A549 (cell line): ENCODE results near the gene MAPK9. TPM values are rescaled to one million over a fixed set of nuclear protein-coding genes. Genes with fewer than 3 reads are reported as not detected.

Experiments used
- ATAC-seq, 2 experiments: fragments of 200-7000 bp in 1 of 2; fragments of >200 bp in 1 of 2; cut with Nextera tagmentation in 1 of 2; cut with Tn5 transposase in 1 of 2; 3 replicates each; pipeline versions ENCODE4 v1.8.0 to v1.9.1; 2018 to 2020; ENCODE audit warnings: mild to moderate bottlenecking in 1 of 2, moderate library complexity in 1 of 2
- CTCF ChIA-PET: fragments of 300-600 bp; sonication (Branson Sonifier 250); formaldehyde crosslinking; extraction: SDS; loops from one replicate; lab custom pipeline; 2021; ENCODE audit warnings: antibody characterized with exemption, inconsistent platforms; lab: Yijun Ruan, JAX
- POLR2A ChIA-PET: fragments of 350-600 bp; formaldehyde crosslinking; extraction: SDS; loops from one replicate; lab custom pipeline; 2021; ENCODE audit warnings: antibody characterized with exemption, inconsistent platforms; lab: Yijun Ruan, JAX
- DNase-seq, 2 experiments: peaks; one replicate each; pipeline versions ENCODE4 v3.0.0 to v3.0.0-alpha.2; 2011 to 2016; ENCODE audit warnings: low read depth in 1 of 2, low spot score in 1 of 2
- FAIRE-seq: peaks from 2 replicates; lab custom pipeline; 2011; peaks lifted over from hg19 to GRCh38; lab: Jason Lieb, UNC
- H3K27ac ChIP-seq, 2 experiments: fragments of >200 bp; sonication (Bioruptor Twin); formaldehyde crosslinking; 3 replicates each; pipeline ENCODE4 v1.5.1; 2016 to 2017
- H3K4me1 ChIP-seq: fragments of >200 bp; sonication (Bioruptor Twin); formaldehyde crosslinking; 3 replicates; pipeline ENCODE4 v1.6.1; 2016
- H3K4me2 ChIP-seq: fragments of >200 bp; sonication (Bioruptor Twin); formaldehyde crosslinking; 3 replicates; pipeline ENCODE4 v1.6.1; 2016
- H3K4me3 ChIP-seq: fragments of >200 bp; sonication (Bioruptor Twin); formaldehyde crosslinking; 3 replicates; pipeline ENCODE4 v1.5.1; 2016
- H3K9me3 ChIP-seq: fragments of >200 bp; sonication (Bioruptor Twin); formaldehyde crosslinking; 3 replicates; pipeline ENCODE4 v1.6.1; 2016
- CBX8 ChIP-seq: fragments of 200-600 bp; sonication (generic); IDR thresholded peaks from 2 replicates; pipeline ENCODE4 v1.6.1; 2016
- CEBPB ChIP-seq, 2 experiments: fragments of >200 bp in 1 of 2; sonication (Bioruptor Twin) in 1 of 2; formaldehyde crosslinking in 1 of 2; IDR thresholded peaks; 2 replicates each; pipeline ENCODE4 v1.6.1; 2012 to 2016
- CHD2 ChIP-seq: fragments of 150-350 bp; IDR thresholded peaks from 2 replicates; pipeline ENCODE4 v1.6.1; 2014; ENCODE audit warnings: low read length; ENCODE audit not compliant: partially characterized antibody
- CTCF ChIP-seq: fragments of >200 bp; sonication (Bioruptor Twin); formaldehyde crosslinking; IDR thresholded peaks from 3 replicates; pipeline ENCODE4 v1.5.1; 2016
- EP300 ChIP-seq, 2 experiments: fragments of >200 bp; sonication (Bioruptor Twin); formaldehyde crosslinking; IDR thresholded peaks; 2 replicates in 1 of 2; 3 replicates in 1 of 2; pipeline ENCODE4 v1.6.1; 2016 to 2017
- HOXB13 ChIP-seq: fragments of 250-450 bp; sonication (Bioruptor Pico); IDR thresholded peaks from 2 replicates; pipeline ENCODE4 v1.5.0; 2020; ENCODE audit warnings: low read depth, mild to moderate bottlenecking, moderate library complexity
- JUN ChIP-seq, 2 experiments: fragments of >200 bp; sonication (Bioruptor Twin); formaldehyde crosslinking; IDR thresholded peaks; 2 replicates in 1 of 2; 3 replicates in 1 of 2; pipeline ENCODE4 v1.6.1; 2016 to 2017
- KDM5A ChIP-seq: fragments of 200-600 bp; sonication (generic); IDR thresholded peaks from 2 replicates; pipeline ENCODE4 v1.6.1; 2016; ENCODE audit warnings: antibody characterized with exemption, mild to moderate bottlenecking
- MAZ ChIP-seq: fragments of 150-350 bp; IDR thresholded peaks from 2 replicates; pipeline ENCODE4 v1.6.1; 2014; ENCODE audit warnings: antibody characterized with exemption, low read depth, low read length, borderline replicate concordance
- POLR2AphosphoS2 ChIP-seq: conservative IDR thresholded peaks from 2 replicates; pipeline ENCODE4 v1.6.1; 2012; ENCODE audit warnings: low read length, improper control_type of control experiment, inconsistent platforms
- RAD21 ChIP-seq, 2 experiments: fragments of >200 bp in 1 of 2; sonication (Bioruptor Twin) in 1 of 2; formaldehyde crosslinking in 1 of 2; IDR thresholded peaks in 1 of 2; conservative IDR thresholded peaks in 1 of 2; 2 replicates in 1 of 2; 3 replicates in 1 of 2; pipeline ENCODE4 v1.6.1; 2012 to 2018; ENCODE audit warnings: inconsistent platforms in 1 of 2
- SMC3 ChIP-seq: fragments of >200 bp; sonication (Bioruptor Twin); formaldehyde crosslinking; IDR thresholded peaks from 3 replicates; pipeline ENCODE4 v1.6.1; 2018; ENCODE audit warnings: inconsistent platforms
- TFCP2L1 ChIP-seq: fragments of 250-450 bp; sonication (Bioruptor Pico); IDR thresholded peaks from 2 replicates; pipeline ENCODE4 v1.5.0; 2021; ENCODE audit warnings: mild to moderate bottlenecking
- USF2 ChIP-seq: fragments of 450-650 bp; IDR thresholded peaks from 2 replicates; pipeline ENCODE4 v1.6.1; 2014; ENCODE audit warnings: antibody characterized with exemption
- ZNF302 ChIP-seq: fragments of 250-450 bp; sonication (Bioruptor Pico); IDR thresholded peaks from 2 replicates; pipeline ENCODE4 v1.9.0; 2021; ENCODE audit warnings: inconsistent platforms, mild to moderate bottlenecking, moderate library complexity
- WGBS: methylation state at CpG from one replicate; pipeline ENCODE4 v1.1.6; 2017; ENCODE audit errors: missing lambda C conversion rate; 5-methylcytosine and 5-hydroxymethylcytosine counted together
- polyA plus RNA-seq, 4 experiments: library from polyadenylated mRNA; depleted of rRNA in 3 of 4; stranded (reverse); fragments of >200 nt; fragmentation: RNase III in 1 of 4; extraction: RNeasy Plus Mini Kit Qiagen cat#74134 plus additional on column Dnase treatment in 1 of 4; gene quantifications; 2 replicates in 3 of 4; 3 replicates in 1 of 4; pipeline ENCODE4 v1.2.3, GENCODE V29; 2011 to 2017
- TF ChIP-seq, protein P1 (sequence below): fragments of 250-450 bp; sonication (Bioruptor Pico); IDR thresholded peaks from 2 replicates; pipeline ENCODE4 v1.5.0; 2020; ENCODE audit warnings: low read depth, mild to moderate bottlenecking, moderate library complexity
- TF ChIP-seq, protein P2 (sequence below): IDR thresholded peaks from 2 replicates; pipeline ENCODE4 v1.6.1; 2012

Gene MAPK9
- polyA plus RNA-seq, 2 of the 4 experiments (the other 2 are of a cell fraction) = 36.6 to 66.9 TPM

- H3K4me3 ChIP-seq = no peak overlapping the region
- POLR2A ChIA-PET = interaction anchor here (1.0 kb wide), 1 partner anchor 36 kb away, joined by 4 read pairs; no protein-coding TSS in a partner anchor
- peak overlapping the region; percentile 69; the same call in 1 of the 3 replicates for H3K4me2 ChIP-seq
- peak overlapping the region; percentile 75 to 86; a peak in 5 of 6 replicates for H3K27ac ChIP-seq
- H3K9me3 ChIP-seq = no peaks in the 10 kb centered on the region
- CTCF ChIA-PET = interaction anchor here (0.5 to 14.9 kb wide), 66 partner anchors 9 to 863 kb away, joined by 3 to 250 read pairs (median 4); partner anchors contain the start of genes GFPT2 and MAPK9
- DNase-seq = peak; percentile 88 to 89
- peak; percentile 56 for FAIRE-seq
- H3K4me1 ChIP-seq = peaks cover 60% of the 10 kb centered on the region
- WGBS = 57% methylated on average over 29 of the region's 31 CpGs
- TF ChIP-seq RAD21 (conservative IDR thresholded peaks at IDR 0.05 in 1 of 2, IDR thresholded peaks at IDR 0.05 in 1 of 2) = peak; percentile 71 to 74
- no peak for TF ChIP-seq CEBPB (IDR thresholded peaks at IDR 0.05)
- no peak for TF ChIP-seq POLR2AphosphoS2
- no peak for TF ChIP-seq KDM5A
- peak; percentile 82 for TF ChIP-seq SMC3
- TF ChIP-seq JUN (IDR thresholded peaks at IDR 0.05) = peak in 1 of 2 experiments; percentile 18; a peak in 1 of 5 replicates
- no peak for TF ChIP-seq MAZ
- TF ChIP-seq, protein P1, sequence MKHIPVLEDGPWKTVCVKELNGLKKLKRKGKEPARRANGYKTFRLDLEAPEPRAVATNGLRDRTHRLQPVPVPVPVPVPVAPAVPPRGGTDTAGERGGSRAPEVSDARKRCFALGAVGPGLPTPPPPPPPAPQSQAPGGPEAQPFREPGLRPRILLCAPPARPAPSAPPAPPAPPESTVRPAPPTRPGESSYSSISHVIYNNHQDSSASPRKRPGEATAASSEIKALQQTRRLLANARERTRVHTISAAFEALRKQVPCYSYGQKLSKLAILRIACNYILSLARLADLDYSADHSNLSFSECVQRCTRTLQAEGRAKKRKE (CRISPR knock-in tag) = no peak
- no peak for TF ChIP-seq ZNF302 (CRISPR knock-in tag)
- no peak for TF ChIP-seq CBX8
- TF ChIP-seq CTCF = peak; percentile 89
- TF ChIP-seq CHD2 = no peak
- no peak for TF ChIP-seq EP300 (IDR thresholded peaks at IDR 0.05)
- ATAC-seq = peak; percentile 48 to 72; a peak in 5 of 6 replicates
Measured at GRCh38 chr5:180328296-180329137, 36.6 kb upstream of the MAPK9 start.

DNA sequence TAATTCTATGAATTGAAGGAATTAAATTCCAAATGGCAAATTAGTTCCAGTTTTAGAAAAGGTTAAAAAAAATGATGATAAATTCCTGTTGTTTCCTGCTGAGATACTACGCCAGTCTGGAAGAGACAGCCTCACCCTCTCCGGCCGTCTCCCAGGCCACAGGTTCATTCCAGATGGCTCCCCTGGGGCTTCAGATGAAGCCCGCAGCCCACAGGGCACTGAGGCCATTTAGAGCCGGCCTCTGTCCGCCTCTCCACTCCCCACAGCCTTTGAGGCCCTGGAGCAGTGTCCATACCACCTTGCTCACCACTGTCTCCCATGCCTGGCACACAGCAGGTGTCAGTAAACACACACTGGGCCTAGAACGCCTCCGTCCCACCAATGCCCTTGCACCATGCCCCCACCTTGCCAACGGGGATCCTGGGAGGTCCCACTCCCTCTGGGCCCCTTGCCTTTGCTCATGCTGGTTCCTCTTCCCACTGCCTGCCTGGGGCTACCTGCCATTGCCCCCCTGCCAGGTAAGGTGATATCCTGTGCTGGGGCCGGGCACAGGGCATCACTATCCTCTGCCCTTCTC, 35.2 kb upstream of the MAPK9 start:
- Histone ChIP-seq H3K4me3 (no peak overlapping the region), H3K4me1 (peaks cover 46% of the 10 kb centered on the region), H3K27ac (peak overlapping the region in 1 of 2 experiments; percentile 86; a peak in 2 of 6 replicates), H3K9me3 (no peaks in the 10 kb centered on the region), H3K4me2 (no peak overlapping the region)
- CTCF ChIA-PET = interaction anchor here (0.5 to 14.9 kb wide), 8 partner anchors 10 to 144 kb away, joined by 4 to 250 read pairs (median 32); partner anchors contain the start of gene MAPK9
- TF ChIP-seq HOXB13 (CRISPR knock-in tag) (no peak), USF2 (no peak), TFCP2L1 (no peak)
- TF ChIP-seq, protein P2, sequence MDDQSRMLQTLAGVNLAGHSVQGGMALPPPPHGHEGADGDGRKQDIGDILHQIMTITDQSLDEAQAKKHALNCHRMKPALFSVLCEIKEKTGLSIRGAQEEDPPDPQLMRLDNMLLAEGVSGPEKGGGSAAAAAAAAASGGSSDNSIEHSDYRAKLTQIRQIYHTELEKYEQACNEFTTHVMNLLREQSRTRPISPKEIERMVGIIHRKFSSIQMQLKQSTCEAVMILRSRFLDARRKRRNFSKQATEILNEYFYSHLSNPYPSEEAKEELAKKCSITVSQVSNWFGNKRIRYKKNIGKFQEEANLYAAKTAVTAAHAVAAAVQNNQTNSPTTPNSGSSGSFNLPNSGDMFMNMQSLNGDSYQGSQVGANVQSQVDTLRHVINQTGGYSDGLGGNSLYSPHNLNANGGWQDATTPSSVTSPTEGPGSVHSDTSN = no peak
- TF ChIP-seq, protein P1 (CRISPR knock-in tag) = no peak
- POLR2A ChIA-PET = no interaction called here
- no peak for ATAC-seq
- no peak for DNase-seq
- FAIRE-seq = no peak
- WGBS = 86% methylated on average over 10 of the region's 10 CpGs
